A549 (cell line): ENCODE measurements around the gene PDE8A. TPM values are rescaled to one million over a fixed set of nuclear protein-coding genes. Genes with fewer than 3 reads are reported as not detected.

Source experiments
- ATAC-seq, 2 experiments: fragments of 200-7000 bp in 1 of 2; fragments of >200 bp in 1 of 2; cut with Nextera tagmentation in 1 of 2; cut with Tn5 transposase in 1 of 2; 3 replicates each; pipeline versions ENCODE4 v1.8.0 to v1.9.1; 2018 to 2020; ENCODE audit warnings: mild to moderate bottlenecking in 1 of 2, moderate library complexity in 1 of 2
- CTCF ChIA-PET: fragments of 300-600 bp; sonication (Branson Sonifier 250); formaldehyde crosslinking; extraction: SDS; loops from one replicate; lab custom pipeline; 2021; ENCODE audit warnings: antibody characterized with exemption, inconsistent platforms; lab: Yijun Ruan, JAX
- POLR2A ChIA-PET: fragments of 350-600 bp; formaldehyde crosslinking; extraction: SDS; loops from one replicate; lab custom pipeline; 2021; ENCODE audit warnings: antibody characterized with exemption, inconsistent platforms; lab: Yijun Ruan, JAX
- DNase-seq, 2 experiments: peaks; one replicate each; pipeline versions ENCODE4 v3.0.0 to v3.0.0-alpha.2; 2011 to 2016; ENCODE audit warnings: low read depth in 1 of 2, low spot score in 1 of 2
- FAIRE-seq: peaks from 2 replicates; lab custom pipeline; 2011; peaks lifted over from hg19 to GRCh38; lab: Jason Lieb, UNC
- H3K27ac ChIP-seq, 2 experiments: fragments of >200 bp; sonication (Bioruptor Twin); formaldehyde crosslinking; 3 replicates each; pipeline ENCODE4 v1.5.1; 2016 to 2017
- H3K4me1 ChIP-seq: fragments of >200 bp; sonication (Bioruptor Twin); formaldehyde crosslinking; 3 replicates; pipeline ENCODE4 v1.6.1; 2016
- H3K4me2 ChIP-seq: fragments of >200 bp; sonication (Bioruptor Twin); formaldehyde crosslinking; 3 replicates; pipeline ENCODE4 v1.6.1; 2016
- H3K4me3 ChIP-seq: fragments of >200 bp; sonication (Bioruptor Twin); formaldehyde crosslinking; 3 replicates; pipeline ENCODE4 v1.5.1; 2016
- H3K9me3 ChIP-seq: fragments of >200 bp; sonication (Bioruptor Twin); formaldehyde crosslinking; 3 replicates; pipeline ENCODE4 v1.6.1; 2016
- ATOH8 ChIP-seq: fragments of 250-450 bp; sonication (Bioruptor Pico); IDR thresholded peaks from 2 replicates; pipeline ENCODE4 v1.5.0; 2020; ENCODE audit warnings: low read depth, mild to moderate bottlenecking, moderate library complexity
- CBX2 ChIP-seq: fragments of 200-600 bp; sonication (generic); IDR thresholded peaks from 2 replicates; pipeline ENCODE4 v1.6.1; 2016; ENCODE audit warnings: low read depth, mild to moderate bottlenecking, borderline replicate concordance
- CEBPB ChIP-seq, 2 experiments: fragments of >200 bp in 1 of 2; sonication (Bioruptor Twin) in 1 of 2; formaldehyde crosslinking in 1 of 2; IDR thresholded peaks; 2 replicates each; pipeline ENCODE4 v1.6.1; 2012 to 2016
- CHD2 ChIP-seq: fragments of 150-350 bp; IDR thresholded peaks from 2 replicates; pipeline ENCODE4 v1.6.1; 2014; ENCODE audit warnings: low read length; ENCODE audit not compliant: partially characterized antibody
- E2F6 ChIP-seq: IDR thresholded peaks from 2 replicates; pipeline ENCODE4 v1.6.1; 2012; ENCODE audit warnings: low read depth, borderline replicate concordance
- EHMT2 ChIP-seq: fragments of 200-600 bp; sonication (generic); IDR thresholded peaks from 2 replicates; pipeline ENCODE4 v1.6.1; 2016; ENCODE audit warnings: antibody characterized with exemption, low read depth, mild to moderate bottlenecking, moderate library complexity
- EP300 ChIP-seq, 2 experiments: fragments of >200 bp; sonication (Bioruptor Twin); formaldehyde crosslinking; IDR thresholded peaks; 2 replicates in 1 of 2; 3 replicates in 1 of 2; pipeline ENCODE4 v1.6.1; 2016 to 2017
- GATA3 ChIP-seq: IDR thresholded peaks from 2 replicates; pipeline ENCODE4 v1.6.1; 2012; ENCODE audit warnings: borderline replicate concordance
- HOXB5 ChIP-seq: fragments of 250-450 bp; sonication (Bioruptor Pico); IDR thresholded peaks from 2 replicates; pipeline ENCODE4 v1.5.0; 2020; ENCODE audit warnings: mild to moderate bottlenecking, moderate library complexity
- JUN ChIP-seq, 2 experiments: fragments of >200 bp; sonication (Bioruptor Twin); formaldehyde crosslinking; IDR thresholded peaks; 2 replicates in 1 of 2; 3 replicates in 1 of 2; pipeline ENCODE4 v1.6.1; 2016 to 2017
- KDM1A ChIP-seq: fragments of 200-600 bp; sonication (generic); IDR thresholded peaks from 2 replicates; pipeline ENCODE4 v1.6.1; 2016; ENCODE audit warnings: low read depth, mild to moderate bottlenecking
- MAX ChIP-seq: IDR thresholded peaks from 2 replicates; pipeline ENCODE4 v1.6.1; 2012
- MAZ ChIP-seq: fragments of 150-350 bp; IDR thresholded peaks from 2 replicates; pipeline ENCODE4 v1.6.1; 2014; ENCODE audit warnings: antibody characterized with exemption, low read depth, low read length, borderline replicate concordance
- MYC ChIP-seq: IDR thresholded peaks from 2 replicates; pipeline ENCODE4 v1.6.1; 2012; ENCODE audit warnings: mild to moderate bottlenecking, inconsistent platforms, low read length, improper control_type of control experiment, borderline replicate concordance
- NFE2L2 ChIP-seq: fragments of 150-350 bp; conservative IDR thresholded peaks from 2 replicates; pipeline ENCODE4 v1.6.1; 2014; ENCODE audit warnings: low read length
- NPAS2 ChIP-seq: fragments of 250-450 bp; sonication (Bioruptor Pico); IDR thresholded peaks from 2 replicates; pipeline ENCODE4 v1.8.0; 2022; ENCODE audit warnings: mild to moderate bottlenecking, moderate library complexity, borderline replicate concordance
- NR3C1 ChIP-seq: fragments of >200 bp; sonication (Bioruptor Twin); formaldehyde crosslinking; IDR thresholded peaks from 3 replicates; pipeline ENCODE4 v1.6.1; 2017
- PBX3 ChIP-seq: IDR thresholded peaks from 2 replicates; pipeline ENCODE4 v1.6.1; 2012
- PHF8 ChIP-seq: fragments of 200-600 bp; sonication (generic); IDR thresholded peaks from 2 replicates; pipeline ENCODE4 v1.6.1; 2016; ENCODE audit warnings: low read depth, mild to moderate bottlenecking, antibody characterized with exemption, moderate library complexity, borderline replicate concordance
- RCOR1 ChIP-seq: fragments of 150-350 bp; IDR thresholded peaks from 2 replicates; pipeline ENCODE4 v1.6.1; 2014; ENCODE audit warnings: antibody characterized with exemption, low read length, low read depth
- REST ChIP-seq: fragments of 200-600 bp; sonication (generic); IDR thresholded peaks from 2 replicates; pipeline ENCODE4 v1.6.1; 2016; ENCODE audit warnings: antibody characterized with exemption, mild to moderate bottlenecking, moderate library complexity
- RFX5 ChIP-seq: fragments of 450-650 bp; IDR thresholded peaks from 2 replicates; pipeline ENCODE4 v1.7.1; 2014; ENCODE audit warnings: antibody characterized with exemption, mild to moderate bottlenecking, moderate library complexity
- TFCP2L1 ChIP-seq: fragments of 250-450 bp; sonication (Bioruptor Pico); IDR thresholded peaks from 2 replicates; pipeline ENCODE4 v1.5.0; 2021; ENCODE audit warnings: mild to moderate bottlenecking
- ZFP36 ChIP-seq: fragments of 450-650 bp; IDR thresholded peaks from 2 replicates; pipeline ENCODE4 v1.6.1; 2014; ENCODE audit warnings: borderline replicate concordance; ENCODE audit not compliant: partially characterized antibody
- ZSCAN20 ChIP-seq: fragments of 250-450 bp; sonication (Bioruptor Pico); IDR thresholded peaks from 2 replicates; pipeline ENCODE4 v1.8.0; 2022; ENCODE audit warnings: mild to moderate bottlenecking, moderate library complexity
- WGBS: methylation state at CpG from one replicate; pipeline ENCODE4 v1.1.6; 2017; ENCODE audit errors: missing lambda C conversion rate; 5-methylcytosine and 5-hydroxymethylcytosine counted together
- polyA plus RNA-seq, 4 experiments: library from polyadenylated mRNA; depleted of rRNA in 3 of 4; stranded (reverse); fragments of >200 nt; fragmentation: RNase III in 1 of 4; extraction: RNeasy Plus Mini Kit Qiagen cat#74134 plus additional on column Dnase treatment in 1 of 4; gene quantifications; 2 replicates in 3 of 4; 3 replicates in 1 of 4; pipeline ENCODE4 v1.2.3, GENCODE V29; 2011 to 2017

The PDE8A gene
- polyA plus RNA-seq, 2 of the 4 experiments (the other 2 are of a cell fraction): 45.3 to 204 TPM

GRCh38 chr15:85063522-85064079 lies 81.9 kb downstream of the PDE8A start:
- ChIA-PET CTCF (interaction anchor here (1.0 to 1.7 kb wide), 4 partner anchors 9 to 465 kb away, joined by 3 to 6 read pairs (median 4); no protein-coding TSS in a partner anchor), POLR2A (no interaction called here)
- peaks cover 32% of the 10 kb centered on the region for H3K4me1 ChIP-seq
- H3K9me3 ChIP-seq: peaks cover 15% of the 10 kb centered on the region
- H3K27ac ChIP-seq: peak overlapping the region in 1 of 2 experiments; percentile 61; a peak in 4 of 6 replicates
- H3K4me2 ChIP-seq: peak overlapping the region; percentile 44
- no peak overlapping the region for H3K4me3 ChIP-seq
- DNase-seq (no peak), FAIRE-seq (peak; percentile 49), ATAC-seq (peak; percentile 30 to 36; a peak in 3 of 6 replicates)
- 85% methylated on average over 1 of the region's 1 CpG for WGBS
- TF ChIP-seq CBX2: no peak
- TF ChIP-seq EHMT2: no peak
- TF ChIP-seq ZSCAN20: no peak
- TF ChIP-seq NPAS2 (CRISPR knock-in tag): no peak
- TF ChIP-seq JUN (IDR thresholded peaks at IDR 0.05): no peak
- TF ChIP-seq REST: no peak
- TF ChIP-seq RFX5: no peak
- no peak for TF ChIP-seq CEBPB (IDR thresholded peaks at IDR 0.05)
- no peak for TF ChIP-seq PHF8
- TF ChIP-seq ZFP36: no peak
- no peak for TF ChIP-seq ATOH8 (CRISPR knock-in tag)
- TF ChIP-seq PBX3: no peak
- no peak for TF ChIP-seq TFCP2L1 (CRISPR knock-in tag)
- no peak for TF ChIP-seq MAZ

GRCh38 chr15:85064710-85065109 lies 83.1 kb downstream of the PDE8A start:
- ChIA-PET POLR2A (no interaction called here), CTCF (interaction anchor here (0.8 to 1.7 kb wide), 6 partner anchors 10 to 466 kb away, joined by 3 to 6 read pairs (median 3); no protein-coding TSS in a partner anchor)
- TF ChIP-seq MAX (no peak), EP300 (IDR thresholded peaks at IDR 0.05) (no peak), HOXB5 (no peak), RCOR1 (no peak), GATA3 (no peak), E2F6 (no peak), NFE2L2 (no peak), KDM1A (no peak), NR3C1 (no peak), CHD2 (no peak), MYC (no peak), ATOH8 (CRISPR knock-in tag) (no peak)
- peaks cover 32% of the 10 kb centered on the region for H3K4me1 ChIP-seq
- WGBS: 57% methylated on average over 1 of the region's 1 CpG
- no peak overlapping the region for H3K4me3 ChIP-seq
- H3K4me2 ChIP-seq: peak overlapping the region; percentile 44
- ATAC-seq: no peak
- H3K9me3 ChIP-seq: peaks cover 4% of the 10 kb centered on the region
- H3K27ac ChIP-seq: peak overlapping the region; percentile 0 to 61; a peak in 3 of 6 replicates
- no peak for DNase-seq
- FAIRE-seq: no peak
